HUES64 (cell line): ENCODE data around the gene PPP1R27.

Experiments
- H3K27ac ChIP-seq: 2 replicates; pipeline ENCODE4 v1.7.0; 2013; ENCODE audit warnings: low read depth, low read length, inconsistent platforms
- H3K27me3 ChIP-seq: 2 replicates; pipeline ENCODE4 v1.6.1; 2013; ENCODE audit warnings: mild to moderate bottlenecking, low read length; ENCODE audit not compliant: insufficient read depth
- H3K36me3 ChIP-seq: 2 replicates; pipeline ENCODE4 v1.6.1; 2013; ENCODE audit warnings: mild to moderate bottlenecking, low read length; ENCODE audit not compliant: insufficient read depth
- H3K4me1 ChIP-seq: 2 replicates; pipeline ENCODE4 v1.6.1; 2013; ENCODE audit warnings: mild to moderate bottlenecking, low read length, moderate library complexity; ENCODE audit not compliant: insufficient read depth
- H3K4me3 ChIP-seq: 2 replicates; pipeline ENCODE4 v1.5.1; 2013; ENCODE audit warnings: mild to moderate bottlenecking, low read length, moderate library complexity
- H3K9ac ChIP-seq: 2 replicates; pipeline ENCODE4 v1.6.1; 2013; ENCODE audit warnings: mild to moderate bottlenecking, low read depth, low read length
- H3K9me3 ChIP-seq: 2 replicates; pipeline ENCODE4 v1.6.1; 2013; ENCODE audit warnings: low read depth, low read length; ENCODE audit not compliant: insufficient read depth
- WGBS: fragments of 150-250, 120-280 bp; methylation state at CpG from one replicate; pipeline ENCODE4 v1.1.7; 2013; ENCODE audit warnings: missing lambda C conversion rate; 5-methylcytosine and 5-hydroxymethylcytosine counted together

The PPP1R27 gene

DNA sequence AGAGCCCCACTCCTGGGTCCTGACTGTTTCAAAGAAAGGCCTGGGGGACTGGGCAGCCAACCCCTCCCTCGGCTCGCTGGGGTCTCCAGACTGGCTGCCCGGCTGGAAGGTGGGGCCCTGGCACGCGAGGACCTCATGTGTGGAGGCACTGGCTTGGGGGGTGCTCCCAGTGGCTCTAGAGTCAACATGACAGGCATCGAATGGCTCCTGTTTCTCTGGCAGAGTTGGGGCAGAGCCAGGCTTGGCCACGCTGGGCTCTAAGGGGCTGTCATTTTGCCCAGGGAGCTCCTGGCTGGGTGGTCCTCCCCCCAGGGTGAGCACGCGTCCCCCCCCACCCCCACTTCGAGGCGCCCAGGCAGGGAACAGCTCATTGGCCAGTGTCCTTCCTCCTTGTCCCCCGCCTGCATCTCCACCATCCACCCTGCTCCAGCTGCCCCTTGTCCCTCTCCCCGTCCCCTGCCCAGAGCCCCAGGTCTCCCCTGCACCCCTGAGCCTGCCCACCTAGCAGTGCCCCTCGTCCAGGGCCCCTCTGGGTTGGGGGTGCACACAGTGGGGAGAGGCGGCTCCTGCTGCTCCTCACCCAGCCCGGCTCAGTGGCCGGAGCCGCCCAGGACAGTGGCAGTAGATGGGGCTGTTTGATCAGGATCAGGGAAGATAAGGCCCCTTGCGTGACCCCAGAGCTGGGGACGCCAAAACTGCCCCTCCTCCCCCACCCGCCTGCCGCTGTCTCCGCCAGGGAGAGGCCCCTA lies 28.2 kb downstream of the PPP1R27 start:
- no peaks in the 10 kb centered on the region for H3K9me3 ChIP-seq
- H3K27ac ChIP-seq, result no peak overlapping the region
- 62% methylated on average over 23 of the region's 23 CpGs for WGBS
- H3K4me3 ChIP-seq, result no peak overlapping the region
- H3K9ac ChIP-seq, result no peak overlapping the region
- H3K4me1 ChIP-seq, result no peaks in the 10 kb centered on the region
- H3K27me3 ChIP-seq, result peaks cover 63% of the 10 kb centered on the region
- no peaks in the 10 kb centered on the region for H3K36me3 ChIP-seq

DNA sequence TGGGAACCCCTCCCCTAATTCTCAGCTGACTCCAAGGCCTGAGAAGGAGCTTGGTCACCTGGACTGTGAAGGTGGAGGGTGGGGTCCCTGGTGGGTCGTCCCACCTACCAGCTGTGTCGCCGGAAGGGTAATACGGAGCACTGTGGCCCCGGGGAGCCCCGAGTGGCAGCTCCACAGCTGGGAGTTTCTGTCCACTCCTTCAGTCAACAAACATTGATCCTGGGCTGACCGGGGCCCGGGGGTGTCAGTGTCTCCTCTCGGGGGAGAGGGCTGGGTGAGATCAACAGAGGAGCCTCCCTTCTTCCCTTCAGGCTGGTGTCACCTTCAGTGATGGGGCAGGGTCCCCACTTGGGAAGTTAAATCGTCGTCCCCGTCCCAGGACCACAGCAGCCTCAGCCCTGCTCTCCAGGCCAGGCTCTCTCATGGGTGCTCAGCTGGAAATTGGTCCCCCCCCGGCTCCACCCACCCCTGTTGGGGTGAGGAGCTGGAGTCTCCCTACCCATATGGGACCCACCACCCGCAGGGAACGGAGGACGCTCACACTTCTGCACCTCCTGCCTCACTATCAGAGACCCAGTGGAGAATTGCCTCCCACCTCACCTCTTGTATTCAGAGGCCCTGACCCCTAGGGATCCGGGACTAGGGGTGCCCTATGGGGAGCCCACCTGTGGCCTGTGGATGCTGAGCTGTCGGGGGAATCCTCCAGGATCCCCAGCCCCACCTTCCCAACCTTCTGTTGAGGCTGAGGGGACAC lies 29.0 kb downstream of the PPP1R27 start:
- Histone ChIP-seq H3K27me3 (peaks cover 71% of the 10 kb centered on the region), H3K4me1 (no peaks in the 10 kb centered on the region), H3K9me3 (no peaks in the 10 kb centered on the region), H3K36me3 (no peaks in the 10 kb centered on the region), H3K9ac (no peak overlapping the region), H3K27ac (no peak overlapping the region), H3K4me3 (no peak overlapping the region)
- 83% methylated on average over 18 of the region's 18 CpGs for WGBS

DNA sequence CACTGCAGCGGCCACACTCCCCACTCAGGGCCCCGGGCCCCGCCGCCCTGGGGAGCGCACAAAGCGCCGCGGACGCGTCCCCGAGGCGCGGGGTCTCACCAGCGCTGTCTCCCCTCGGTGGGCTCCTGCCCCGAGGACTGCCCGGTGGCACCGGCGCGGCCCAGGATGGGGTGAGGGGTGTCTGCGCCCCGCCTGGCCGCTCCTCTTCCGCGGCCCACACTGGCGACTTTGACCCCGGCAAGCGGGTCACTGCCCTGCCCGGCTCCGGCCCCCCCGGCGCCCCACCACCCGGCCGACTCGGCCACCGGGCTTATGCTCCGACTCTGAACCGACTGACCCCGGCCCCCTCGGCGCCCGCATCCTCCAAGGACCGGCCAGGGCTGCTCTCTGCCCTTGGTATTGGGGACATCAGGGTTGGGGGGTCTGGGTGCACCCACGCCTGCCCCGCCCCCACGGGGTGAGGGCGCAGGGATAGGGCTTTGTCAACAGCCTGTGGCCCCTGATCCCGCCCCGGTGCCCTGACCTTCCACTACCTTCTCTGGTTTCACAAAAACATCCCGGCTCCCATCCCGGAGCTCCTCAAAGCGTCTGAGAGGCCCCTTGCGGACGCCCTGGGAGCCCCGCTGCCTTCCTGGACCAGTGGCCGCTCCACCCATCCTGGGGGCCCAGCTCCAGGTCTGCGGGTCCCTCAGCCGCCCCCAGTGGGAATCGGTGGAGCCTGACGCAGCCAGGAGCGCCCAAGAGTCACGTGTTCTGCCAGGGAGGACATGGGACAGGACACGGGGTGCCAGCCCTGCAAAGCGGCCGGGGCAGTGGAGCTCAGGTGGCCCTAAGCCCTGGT lies 30.1 kb downstream of the PPP1R27 start:
- H3K9ac ChIP-seq, result no peak overlapping the region
- peaks cover 77% of the 10 kb centered on the region for H3K27me3 ChIP-seq
- peak overlapping the region; percentile 39 for H3K4me3 ChIP-seq
- H3K27ac ChIP-seq, result no peak overlapping the region
- H3K4me1 ChIP-seq, result no peaks in the 10 kb centered on the region
- H3K9me3 ChIP-seq, result no peaks in the 10 kb centered on the region
- WGBS, result 9% methylated on average over 65 of the region's 65 CpGs
- H3K36me3 ChIP-seq, result no peaks in the 10 kb centered on the region

DNA sequence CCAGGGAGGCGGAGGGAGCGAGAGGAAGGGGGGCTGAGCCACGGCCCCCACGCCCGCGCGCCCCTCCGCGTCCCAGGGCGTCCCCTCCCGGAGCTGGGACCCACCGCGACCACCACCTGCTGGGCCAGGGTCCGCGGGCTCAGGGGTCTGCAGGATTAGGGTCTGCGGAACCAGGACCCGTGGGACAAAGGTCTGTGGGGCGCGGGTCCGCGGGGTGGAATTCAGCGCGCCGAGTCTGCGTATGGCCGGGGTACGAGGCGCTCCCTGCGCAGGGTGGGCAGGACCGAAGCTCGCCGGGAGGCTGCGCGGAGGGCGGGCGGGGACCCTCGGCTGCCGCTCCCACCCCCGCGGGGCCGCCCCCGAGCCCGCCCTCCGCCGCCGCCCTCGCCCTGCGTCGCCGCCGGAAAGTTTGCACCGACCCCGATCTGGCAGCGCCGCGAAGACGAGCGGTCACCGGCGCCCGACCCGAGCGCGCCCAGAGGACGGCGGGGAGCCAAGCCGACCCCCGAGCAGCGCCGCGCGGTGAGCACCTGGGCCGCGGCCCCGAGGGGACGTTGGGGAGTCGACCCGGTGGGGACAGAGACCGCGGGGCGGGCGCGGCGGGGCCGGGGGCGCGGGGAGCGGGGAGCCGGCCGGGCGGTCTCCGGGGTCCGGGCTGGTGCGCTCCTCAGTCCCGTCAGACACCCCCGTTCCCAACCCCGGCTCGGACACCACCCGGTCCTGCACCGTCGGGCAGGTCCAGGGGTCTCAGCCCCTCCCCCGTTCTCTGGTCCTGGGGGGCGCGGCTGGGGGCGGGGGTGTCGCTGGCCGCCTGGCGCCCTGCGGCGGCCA lies 30.9 kb downstream of the PPP1R27 start, which contains the start of gene GCGR:
Gene GCGR, plus strand, starts transcription at position 423 of the 831 bp plus-strand sequence. CDS start 4,869 bp downstream, outside the sequence.
- peaks cover 77% of the 10 kb centered on the region for H3K27me3 ChIP-seq
- 2% methylated on average over 108 of the region's 110 CpGs for WGBS

DNA sequence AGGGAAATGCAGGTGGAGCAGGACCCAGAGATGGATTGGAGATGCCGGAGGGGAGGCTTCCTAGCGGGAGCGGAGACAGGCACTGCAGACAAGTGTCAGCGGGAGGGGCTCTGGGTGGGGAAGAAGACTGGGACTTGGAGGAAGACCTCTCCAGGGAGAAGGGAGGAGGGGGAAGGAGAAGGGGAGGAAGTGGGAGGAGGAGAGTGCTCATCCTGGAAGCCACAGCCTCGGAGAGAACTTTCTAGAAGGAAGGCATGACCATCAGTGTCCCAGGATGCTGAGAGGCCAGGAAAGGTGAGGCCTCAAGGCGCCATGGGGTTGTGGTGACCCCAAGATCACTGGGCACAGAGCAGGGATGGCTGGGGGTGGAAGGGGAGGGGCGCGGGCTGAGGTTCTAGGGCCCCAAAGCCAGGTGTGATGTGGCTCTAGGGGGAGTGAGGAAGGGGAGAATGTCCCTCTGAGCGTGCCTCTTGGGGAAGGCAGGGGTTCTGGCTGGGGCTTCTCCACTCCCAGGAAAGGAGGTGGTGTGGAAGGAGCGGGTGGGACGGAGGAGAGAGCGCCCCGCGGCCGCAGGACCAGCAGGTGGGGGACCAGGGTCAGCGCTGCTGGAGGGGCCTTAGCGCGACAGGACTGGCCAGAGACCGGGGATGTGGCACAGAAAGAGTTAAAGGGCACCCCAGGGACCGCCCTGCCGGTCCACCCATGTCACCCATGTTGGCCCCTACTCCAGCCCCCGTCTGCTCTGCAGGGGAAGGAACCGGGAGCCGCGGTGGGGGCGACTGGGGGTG lies 31.8 kb downstream of the PPP1R27 start:
- 34% methylated on average over 26 of the region's 26 CpGs for WGBS
- H3K4me3 ChIP-seq, result no peak overlapping the region; the same call in 1 of the 2 replicates
- no peaks in the 10 kb centered on the region for H3K9me3 ChIP-seq
- H3K27me3 ChIP-seq, result peaks cover 75% of the 10 kb centered on the region
- no peaks in the 10 kb centered on the region for H3K4me1 ChIP-seq
- H3K9ac ChIP-seq, result no peak overlapping the region
- H3K36me3 ChIP-seq, result no peaks in the 10 kb centered on the region
- no peak overlapping the region for H3K27ac ChIP-seq

More for the DNA sequence above, 30.9 kb downstream of the PPP1R27 start, which contains the start of gene GCGR:
- Histone ChIP-seq H3K9ac (no peak within 1 kb of the TSS), H3K9me3 (no peaks in the 10 kb centered on the region), H3K27ac (no peak within 1 kb of the TSS), H3K36me3 (no peaks in the 10 kb centered on the region), H3K4me1 (no peaks in the 10 kb centered on the region), H3K4me3 (peak within 1 kb of the TSS; percentile 40)

DNA sequence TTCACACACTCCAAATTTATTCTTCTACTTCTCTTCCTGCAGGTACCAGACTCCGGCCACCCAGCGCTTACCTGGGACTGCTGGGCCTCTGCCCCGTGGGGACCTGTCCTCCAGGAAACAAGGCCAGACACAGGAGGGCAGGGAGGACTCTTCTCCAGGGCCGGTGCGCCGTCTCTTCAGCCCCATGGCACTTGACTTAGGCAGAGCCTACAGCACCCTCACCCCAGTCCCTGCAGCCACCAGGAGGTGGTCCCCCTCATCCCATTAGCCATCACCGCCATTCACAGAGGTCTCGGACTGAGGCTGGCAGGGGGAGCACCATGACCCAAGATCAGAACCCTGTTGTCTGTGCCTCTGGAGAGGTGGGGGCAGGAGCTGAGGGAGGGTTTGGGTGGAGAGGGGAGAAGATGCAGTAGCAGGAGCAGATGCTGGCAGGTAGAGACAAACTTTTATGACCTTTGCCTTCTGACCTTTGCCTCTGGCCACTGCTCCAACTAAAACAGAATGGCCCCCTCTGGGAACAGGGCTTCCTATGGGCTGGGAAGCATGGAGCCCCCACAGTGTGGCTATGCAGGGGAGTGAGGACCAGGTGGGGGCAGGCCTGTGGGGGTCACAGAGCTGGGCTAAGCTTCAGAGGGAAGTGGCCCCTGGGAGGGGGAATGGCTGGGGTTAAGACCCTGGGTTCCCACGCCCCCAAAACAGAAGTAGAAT lies 32.6 kb downstream of the PPP1R27 start:
- Histone ChIP-seq H3K27me3 (peaks cover 69% of the 10 kb centered on the region), H3K27ac (no peak overlapping the region), H3K4me3 (no peak overlapping the region), H3K36me3 (no peaks in the 10 kb centered on the region), H3K9me3 (no peaks in the 10 kb centered on the region), H3K4me1 (no peaks in the 10 kb centered on the region), H3K9ac (no peak overlapping the region)
- WGBS, result 86% methylated on average over 9 of the region's 9 CpGs

DNA sequence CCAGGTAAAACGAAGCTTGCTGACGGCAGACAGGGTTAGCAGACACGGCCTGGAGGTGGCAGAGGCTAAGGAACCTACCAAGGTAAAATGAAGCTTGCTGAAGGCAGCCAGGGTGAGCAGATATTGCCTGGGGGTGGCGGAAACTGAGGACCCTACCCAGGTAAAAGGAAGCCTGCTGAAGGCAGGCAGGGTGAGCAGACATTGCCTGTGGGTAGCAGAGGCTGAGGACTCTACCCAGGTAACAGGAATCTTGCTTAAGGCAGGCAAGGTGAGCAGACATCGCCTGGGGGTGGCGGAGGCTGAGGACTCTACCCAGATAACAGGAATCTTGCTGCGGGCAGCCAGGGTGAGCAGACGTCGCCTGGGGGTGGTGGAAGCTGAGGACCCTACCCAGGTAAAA lies 33.5 kb downstream of the PPP1R27 start:
- no peak overlapping the region for H3K27ac ChIP-seq
- WGBS, result 89% methylated on average over 9 of the region's 9 CpGs
- no peaks in the 10 kb centered on the region for H3K9me3 ChIP-seq
- no peaks in the 10 kb centered on the region for H3K4me1 ChIP-seq
- H3K36me3 ChIP-seq, result no peaks in the 10 kb centered on the region
- no peak overlapping the region for H3K9ac ChIP-seq
- peaks cover 60% of the 10 kb centered on the region for H3K27me3 ChIP-seq
- H3K4me3 ChIP-seq, result no peak overlapping the region

DNA sequence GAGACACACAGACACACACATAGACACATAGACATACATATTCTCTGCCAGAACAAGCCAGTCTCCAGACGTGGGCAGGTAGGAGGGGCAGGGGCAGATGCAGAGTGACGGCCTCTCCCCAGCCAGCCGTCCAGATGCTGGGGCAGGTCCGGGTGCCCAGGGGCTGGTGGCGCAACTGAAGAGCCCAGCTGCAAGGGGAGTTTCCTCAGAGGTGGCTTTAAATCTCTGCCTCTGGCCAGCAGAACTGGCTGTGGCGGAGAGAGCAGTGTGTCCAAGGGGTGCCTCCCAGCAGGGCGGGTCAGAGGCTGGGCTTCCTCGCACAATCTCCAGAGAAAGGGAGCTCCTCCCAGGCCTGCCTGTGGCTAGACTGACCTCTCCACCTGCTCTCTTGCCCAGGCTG lies 40.3 kb downstream of the PPP1R27 start:
- Histone ChIP-seq H3K36me3 (no peaks in the 10 kb centered on the region), H3K4me3 (no peak overlapping the region), H3K9me3 (no peaks in the 10 kb centered on the region), H3K4me1 (no peaks in the 10 kb centered on the region), H3K9ac (no peak overlapping the region), H3K27me3 (no peaks in the 10 kb centered on the region), H3K27ac (no peak overlapping the region)
- WGBS, result 56% methylated on average over 8 of the region's 8 CpGs

DNA sequence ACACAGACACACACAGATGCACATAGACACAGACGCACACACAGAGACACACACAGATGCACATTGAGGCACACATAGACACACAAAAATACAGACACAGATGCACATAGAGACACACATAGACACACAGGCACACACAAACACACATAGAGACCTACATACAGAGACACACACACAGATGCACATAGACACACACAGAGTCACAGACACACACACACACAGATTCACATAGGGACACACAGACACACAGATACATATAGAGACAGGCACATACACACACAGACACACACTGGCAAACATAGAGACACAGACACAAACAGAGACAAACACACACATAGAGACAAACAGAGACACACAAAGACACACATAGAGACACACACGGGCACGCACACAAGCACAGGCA lies 40.8 kb downstream of the PPP1R27 start:
- no peaks in the 10 kb centered on the region for H3K4me1 ChIP-seq
- H3K27me3 ChIP-seq, result no peaks in the 10 kb centered on the region
- no peaks in the 10 kb centered on the region for H3K36me3 ChIP-seq
- WGBS, result 91% methylated on average over 3 of the region's 3 CpGs
- no peaks in the 10 kb centered on the region for H3K9me3 ChIP-seq
- H3K4me3 ChIP-seq, result no peak overlapping the region
- no peak overlapping the region for H3K27ac ChIP-seq
- no peak overlapping the region for H3K9ac ChIP-seq
